Measurements from ENCODE around the gene OFD1.

DNA sequence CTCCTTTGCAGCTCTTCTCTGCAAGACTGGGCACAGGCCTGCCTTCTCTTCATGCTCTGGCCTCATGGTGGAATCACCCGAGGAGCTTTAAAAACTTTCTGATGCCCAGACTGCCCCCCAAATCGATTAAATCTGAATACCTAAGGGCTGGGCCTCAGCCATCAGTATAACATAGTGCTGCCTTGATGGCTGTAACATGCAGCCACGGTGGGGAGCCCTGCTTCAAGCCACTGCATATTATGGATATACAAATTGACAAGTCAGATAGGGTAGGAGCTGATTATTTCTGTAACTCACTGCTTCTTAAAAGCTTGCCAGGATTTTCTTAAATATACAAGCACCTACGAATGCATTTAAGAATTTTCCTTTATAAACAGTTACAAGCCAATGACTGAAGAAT is 41.8 kb downstream of the OFD1 start:
- TF ChIP-seq, protein P1, sequence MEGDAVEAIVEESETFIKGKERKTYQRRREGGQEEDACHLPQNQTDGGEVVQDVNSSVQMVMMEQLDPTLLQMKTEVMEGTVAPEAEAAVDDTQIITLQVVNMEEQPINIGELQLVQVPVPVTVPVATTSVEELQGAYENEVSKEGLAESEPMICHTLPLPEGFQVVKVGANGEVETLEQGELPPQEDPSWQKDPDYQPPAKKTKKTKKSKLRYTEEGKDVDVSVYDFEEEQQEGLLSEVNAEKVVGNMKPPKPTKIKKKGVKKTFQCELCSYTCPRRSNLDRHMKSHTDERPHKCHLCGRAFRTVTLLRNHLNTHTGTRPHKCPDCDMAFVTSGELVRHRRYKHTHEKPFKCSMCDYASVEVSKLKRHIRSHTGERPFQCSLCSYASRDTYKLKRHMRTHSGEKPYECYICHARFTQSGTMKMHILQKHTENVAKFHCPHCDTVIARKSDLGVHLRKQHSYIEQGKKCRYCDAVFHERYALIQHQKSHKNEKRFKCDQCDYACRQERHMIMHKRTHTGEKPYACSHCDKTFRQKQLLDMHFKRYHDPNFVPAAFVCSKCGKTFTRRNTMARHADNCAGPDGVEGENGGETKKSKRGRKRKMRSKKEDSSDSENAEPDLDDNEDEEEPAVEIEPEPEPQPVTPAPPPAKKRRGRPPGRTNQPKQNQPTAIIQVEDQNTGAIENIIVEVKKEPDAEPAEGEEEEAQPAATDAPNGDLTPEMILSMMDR (IDR thresholded peaks at IDR 0.05), result no peak
- TF ChIP-seq POLR2A (IDR thresholded peaks at IDR 0.05), result no peak
